Loucy (cell line): ENCODE results near the gene KANSL1L.
"Not testable (repeated sequence)": the region's sequence is repeated elsewhere in the genome, so short reads cannot be mapped to it uniquely, and the experiment has no call there.

ENCODE experiments used
- H2AFZ ChIP-seq: fragments of 200-600 bp; sonication (generic); 2 replicates; pipeline ENCODE4 v1.6.0; 2016; ENCODE audit warnings: antibody characterized with exemption, mild to moderate bottlenecking, low read length, moderate library complexity
- H3F3A ChIP-seq: fragments of 200-600 bp; 2 replicates; pipeline ENCODE4 v1.6.0; 2016; ENCODE audit warnings: antibody characterized with exemption, low read depth, mild to moderate bottlenecking
- H3K27me3 ChIP-seq: fragments of 200-600 bp; sonication (generic); 2 replicates; pipeline ENCODE4 v1.6.1; 2014; ENCODE audit warnings: low read length, mild to moderate bottlenecking; ENCODE audit not compliant: insufficient read depth, poor library complexity, severe bottlenecking
- H3K36me3 ChIP-seq: fragments of 200-600 bp; sonication (generic); 2 replicates; pipeline ENCODE4 v1.6.1; 2016; ENCODE audit warnings: low read length; ENCODE audit not compliant: insufficient read depth
- H3K4me1 ChIP-seq: fragments of 200-600 bp; sonication (generic); 2 replicates; pipeline ENCODE4 v1.5.1; 2014; ENCODE audit warnings: low read length, mild to moderate bottlenecking; ENCODE audit not compliant: insufficient read depth, poor library complexity, severe bottlenecking
- H3K4me2 ChIP-seq: fragments of 200-600 bp; sonication (generic); 2 replicates; pipeline ENCODE4 v1.6.0; 2014; ENCODE audit warnings: antibody characterized with exemption, low read length, low read depth, mild to moderate bottlenecking; ENCODE audit not compliant: poor library complexity, severe bottlenecking
- H3K4me3 ChIP-seq: fragments of 200-600 bp; sonication (generic); 2 replicates; pipeline ENCODE4 v1.5.1; 2014; ENCODE audit warnings: low read length, mild to moderate bottlenecking, mixed read lengths; ENCODE audit not compliant: poor library complexity, severe bottlenecking
- H3K79me2 ChIP-seq: fragments of 200-600 bp; sonication (generic); 2 replicates; pipeline ENCODE4 v1.6.1; 2014; ENCODE audit warnings: low read length; ENCODE audit not compliant: insufficient read depth
- H3K9ac ChIP-seq: fragments of 200-600 bp; sonication (generic); 2 replicates; pipeline ENCODE4 v1.6.0; 2014; ENCODE audit warnings: mild to moderate bottlenecking, low read depth, low read length, moderate library complexity; ENCODE audit not compliant: poor library complexity, severe bottlenecking
- H3K9me2 ChIP-seq: fragments of 200-600 bp; sonication (generic); replicated peaks from 2 replicates; pipeline ENCODE4 v1.6.1; 2016; ENCODE audit warnings: low read depth, low read length, mixed read lengths
- H3K9me3 ChIP-seq: fragments of 200-600 bp; sonication (generic); 2 replicates; pipeline ENCODE4 v1.6.1; 2014; ENCODE audit warnings: mild to moderate bottlenecking, antibody characterized with exemption, low read length, low read depth; ENCODE audit not compliant: insufficient read depth
- H4K20me1 ChIP-seq: fragments of 200-600 bp; sonication (generic); 2 replicates; pipeline ENCODE4 v1.6.0; 2014; ENCODE audit warnings: antibody characterized with exemption, low read length, mild to moderate bottlenecking; ENCODE audit not compliant: insufficient read depth, poor library complexity, severe bottlenecking
- CTCF ChIP-seq: fragments of 200-600 bp; sonication (generic); conservative IDR thresholded peaks from 2 replicates; pipeline ENCODE4 v1.5.1; 2014; ENCODE audit warnings: mild to moderate bottlenecking, antibody characterized with exemption, low read length
- EZH2phosphoT487 ChIP-seq: fragments of 200-600 bp; IDR thresholded peaks from 2 replicates; pipeline ENCODE4 v1.6.1; 2018; ENCODE audit warnings: antibody characterized with exemption, mild to moderate bottlenecking, moderate library complexity, borderline replicate concordance

KANSL1L gene

GRCh38 chr2:210189452-210190138, 18.4 kb upstream of the KANSL1L start:
- Histone ChIP-seq H3K27me3 (no peaks in the 10 kb centered on the region), H4K20me1 (no peaks in the 10 kb centered on the region), H3K4me1 (peaks cover 14% of the 10 kb centered on the region), H3K79me2 (no peaks in the 10 kb centered on the region), H3K36me3 (no peaks in the 10 kb centered on the region), H2AFZ (no peak overlapping the region), H3F3A (no peaks in the 10 kb centered on the region; the same call in 1 of the 2 replicates), H3K4me3 (no peak overlapping the region), H3K9ac (no peak overlapping the region), H3K4me2 (no peak overlapping the region), H3K9me2 (no peaks in the 10 kb centered on the region), H3K9me3 (no peaks in the 10 kb centered on the region)
- TF ChIP-seq CTCF (no peak), EZH2phosphoT487 (no peak)

- Histone ChIP-seq H2AFZ (no peak overlapping the region), H3K36me3 (no peaks in the 10 kb centered on the region), H3K9me3 (no peaks in the 10 kb centered on the region), H3K4me1 (peaks cover 14% of the 10 kb centered on the region), H3K79me2 (no peaks in the 10 kb centered on the region), H3K27me3 (no peaks in the 10 kb centered on the region), H3K9ac (no peak overlapping the region), H3K4me2 (peak overlapping the region; percentile 54), H3K9me2 (no peaks in the 10 kb centered on the region), H3F3A (no peaks in the 10 kb centered on the region; the same call in 1 of the 2 replicates), H4K20me1 (no peaks in the 10 kb centered on the region), H3K4me3 (no peak overlapping the region)
- no peak for TF ChIP-seq EZH2phosphoT487
These were observed 17.5 kb upstream of the KANSL1L start for GRCh38 chr2:210188755-210189154.

- TF ChIP-seq EZH2phosphoT487: no peak
- no peak for TF ChIP-seq CTCF
- Histone ChIP-seq H3K4me3 (peak overlapping the region; percentile 22), H3K36me3 (no peaks in the 10 kb centered on the region), H3K79me2 (no peaks in the 10 kb centered on the region), H3K9ac (no peak overlapping the region), H3K9me3 (no peaks in the 10 kb centered on the region), H3K9me2 (no peaks in the 10 kb centered on the region), H3K4me1 (peaks cover 14% of the 10 kb centered on the region), H2AFZ (0 out of 2 replicates have a peak overlapping the region, but pooled peaks have one; percentile 11), H3F3A (no peaks in the 10 kb centered on the region; the same call in 1 of the 2 replicates), H3K27me3 (no peaks in the 10 kb centered on the region), H4K20me1 (no peaks in the 10 kb centered on the region), H3K4me2 (peak overlapping the region; percentile 54)
These were observed 17.0 kb upstream of the KANSL1L start for GRCh38 chr2:210188190-210188589.

- not testable (repeated sequence) for H3K4me2 ChIP-seq, H4K20me1 ChIP-seq, H3K9me3 ChIP-seq, H3F3A ChIP-seq, H2AFZ ChIP-seq, H3K9ac ChIP-seq, H3K27me3 ChIP-seq, H3K79me2 ChIP-seq, H3K4me3 ChIP-seq, H3K9me2 ChIP-seq, H3K36me3 ChIP-seq, H3K4me1 ChIP-seq
These were observed 12.7 kb upstream of the KANSL1L start for GRCh38 chr2:210183936-210184335.

- not testable (repeated sequence) for H3K36me3 ChIP-seq, H3K9ac ChIP-seq, H3K4me3 ChIP-seq, H2AFZ ChIP-seq, H3F3A ChIP-seq, H3K9me3 ChIP-seq, H3K9me2 ChIP-seq, H4K20me1 ChIP-seq, H3K79me2 ChIP-seq, H3K27me3 ChIP-seq, H3K4me1 ChIP-seq, H3K4me2 ChIP-seq
These were observed 10.4 kb upstream of the KANSL1L start for GRCh38 chr2:210181606-210182088.

- H3K4me2 ChIP-seq, H4K20me1 ChIP-seq, H3K27me3 ChIP-seq, H3K9me3 ChIP-seq, H3F3A ChIP-seq, H3K9me2 ChIP-seq, H3K36me3 ChIP-seq, H3K4me3 ChIP-seq, H2AFZ ChIP-seq, H3K9ac ChIP-seq, H3K4me1 ChIP-seq, H3K79me2 ChIP-seq: not testable (repeated sequence)
These were observed 9.9 kb upstream of the KANSL1L start for GRCh38 chr2:210181033-210181605.
